NOMO-1 treated with dmso at 0.1 percent for 144 hours (cell line): ENCODE data around the gene DACT2.
"Not testable (repeated sequence)": the region's sequence is repeated elsewhere in the genome, so short reads cannot be mapped to it uniquely, and the experiment has no call there.

Experiments used
- DNase-seq: peaks from one replicate; lab custom pipeline; 2025; ENCODE audit not compliant: unreplicated experiment; lab: John Stamatoyannopoulos, UW

Gene DACT2, protein sequence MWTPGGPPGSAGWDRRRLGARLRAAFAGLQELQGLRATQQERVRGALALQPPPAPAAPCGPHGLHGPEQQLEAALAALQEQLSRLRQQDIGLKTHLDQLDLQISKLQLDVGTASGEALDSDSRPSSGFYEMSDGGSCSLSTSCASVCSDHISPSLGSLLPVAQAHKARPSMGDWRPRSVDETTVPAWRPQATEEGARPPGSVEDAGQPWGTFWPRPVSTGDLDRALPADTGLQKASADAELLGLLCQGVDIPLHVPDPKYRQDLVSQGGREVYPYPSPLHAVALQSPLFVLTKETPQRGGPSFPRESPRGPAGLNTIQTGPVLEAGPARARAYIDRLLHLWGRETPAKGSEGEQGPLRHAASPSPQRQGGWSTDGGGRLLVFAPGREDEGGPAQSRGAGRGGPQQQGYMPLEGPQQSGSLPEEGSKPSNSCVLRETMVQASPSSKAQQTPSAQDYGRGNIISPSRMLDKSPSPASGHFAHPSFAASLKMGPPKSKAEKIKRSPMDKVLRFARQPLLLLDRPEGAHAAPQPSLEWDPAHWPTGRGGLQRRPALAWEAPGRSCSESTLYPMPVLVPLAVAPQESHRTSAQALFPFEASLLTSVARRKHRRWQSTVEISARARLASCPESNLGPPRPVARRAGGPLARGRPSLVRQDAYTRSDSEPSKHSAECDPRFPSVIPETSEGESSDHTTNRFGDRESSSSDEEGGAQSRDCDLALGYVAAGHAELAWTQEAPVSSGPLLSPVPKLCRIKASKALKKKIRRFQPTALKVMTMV

DNA sequence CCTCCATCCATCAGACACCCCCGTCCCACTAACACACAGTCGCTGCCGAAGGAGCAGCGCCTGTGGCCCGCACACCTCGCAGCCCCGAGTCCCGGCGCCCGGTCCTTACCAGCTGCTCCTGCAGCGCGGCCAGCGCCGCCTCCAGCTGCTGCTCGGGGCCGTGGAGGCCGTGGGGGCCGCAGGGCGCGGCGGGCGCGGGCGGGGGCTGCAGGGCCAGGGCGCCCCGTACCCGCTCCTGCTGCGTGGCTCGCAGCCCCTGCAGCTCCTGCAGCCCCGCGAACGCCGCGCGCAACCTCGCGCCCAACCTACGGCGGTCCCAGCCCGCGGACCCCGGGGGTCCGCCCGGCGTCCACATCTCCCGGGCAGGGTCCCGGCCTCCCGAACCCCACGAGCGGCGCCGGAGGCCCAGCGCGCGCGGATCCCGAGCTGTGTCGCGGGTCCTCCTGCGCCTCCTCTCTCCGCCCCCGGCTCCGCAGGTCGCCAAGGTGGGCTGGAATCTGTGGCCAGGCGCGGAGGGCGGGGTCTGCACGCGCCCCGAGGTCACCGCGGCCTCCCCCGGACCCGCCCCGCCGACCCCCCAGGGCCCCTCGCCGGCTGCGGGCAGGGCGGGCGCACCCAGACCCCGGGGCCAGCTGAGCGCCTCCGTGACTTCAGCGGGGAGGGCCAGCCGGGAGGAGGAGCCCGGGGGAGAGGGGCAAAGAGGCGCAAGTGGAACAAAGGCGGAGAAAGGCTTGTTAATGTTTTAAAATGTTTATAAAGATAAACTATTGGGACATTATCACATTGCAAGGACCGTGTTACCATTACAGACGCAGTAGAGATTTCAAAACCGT lies at the start of gene DACT2:
Gene DACT2, minus strand, starts transcription at position 499 of the 833 bp plus-strand sequence. Its CDS starts 144 bp downstream, at position 355.
- DNase-seq, result no peak

DNA sequence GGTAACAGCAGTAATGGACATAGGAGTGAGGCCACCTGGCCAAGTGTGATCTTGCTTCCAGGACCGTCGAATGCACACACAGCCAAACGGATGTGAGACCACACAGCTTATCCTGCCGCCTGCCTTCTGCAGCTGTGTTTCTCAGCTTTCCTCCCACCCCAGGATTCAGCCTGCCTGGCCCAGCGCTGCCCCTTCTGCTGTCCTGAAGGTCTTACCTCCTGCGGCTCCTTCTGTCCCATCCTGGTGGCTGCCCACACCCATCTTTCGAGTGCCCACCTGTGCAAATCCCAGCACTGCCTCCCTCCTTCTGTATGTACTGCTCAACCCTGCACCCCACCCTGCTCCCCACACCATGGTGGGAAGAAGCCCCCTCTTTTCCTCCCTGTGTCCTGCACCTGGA lies 49.4 kb upstream of the DACT2 start:
- DNase-seq, result no peak

DNA sequence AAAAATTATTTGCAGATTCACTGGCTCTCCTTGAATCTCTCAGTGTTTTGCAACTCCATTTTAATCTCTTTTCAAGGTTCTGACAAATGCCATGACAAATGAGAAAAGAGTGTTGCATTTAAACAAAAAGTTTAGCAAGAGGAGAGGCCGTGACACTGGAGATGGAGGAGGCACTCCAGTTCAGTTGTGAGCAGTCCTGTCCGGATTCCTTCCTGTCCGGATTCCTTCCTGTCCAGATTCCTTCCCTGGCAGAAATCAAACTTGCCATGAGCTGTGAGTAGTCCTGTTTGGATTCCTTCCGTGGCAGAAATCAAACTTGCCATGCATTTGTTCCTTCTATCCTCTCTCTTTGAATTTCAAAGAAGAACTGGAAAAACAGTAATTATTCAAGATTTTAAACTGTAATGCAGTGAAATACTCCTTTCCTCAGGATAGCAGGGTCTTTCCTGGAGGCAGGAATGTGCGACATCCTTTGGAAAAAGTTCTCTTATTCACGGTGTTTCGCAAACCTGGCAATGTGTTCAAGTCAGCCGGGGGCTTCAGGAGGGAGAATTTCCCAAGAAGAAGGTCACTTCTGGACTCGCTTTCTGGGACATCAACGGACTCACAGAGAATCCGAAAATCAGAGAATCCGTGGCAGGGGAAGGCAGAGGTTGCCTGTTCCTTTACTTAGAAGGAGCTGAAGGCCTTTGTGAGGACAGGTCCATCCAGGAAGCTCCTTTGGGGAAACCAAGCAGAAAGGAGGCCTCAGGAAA lies 48.7 kb upstream of the DACT2 start:
- DNase-seq, result no peak

DNA sequence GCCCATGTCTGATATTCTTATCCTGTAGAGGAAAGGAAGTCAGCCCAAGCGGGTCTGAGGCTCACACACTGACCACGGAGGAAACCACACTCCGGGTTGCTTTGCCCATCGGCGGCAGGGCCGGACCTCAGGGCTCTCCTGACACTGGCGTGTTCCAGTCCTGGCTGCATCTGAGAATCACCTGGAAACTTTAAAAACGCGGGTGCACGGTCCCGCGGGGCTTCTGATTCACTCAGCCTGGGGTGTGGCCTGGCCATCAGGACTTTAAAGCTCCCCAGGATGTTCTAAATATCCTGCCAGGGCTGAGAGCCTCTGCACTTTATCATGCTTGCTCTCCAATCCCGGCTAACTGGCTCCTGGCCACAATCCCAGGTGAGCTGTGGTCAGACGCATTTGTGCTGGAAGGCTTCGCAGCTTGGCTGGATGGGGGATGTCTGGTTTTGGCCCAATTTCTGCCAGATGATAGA lies 47.7 kb upstream of the DACT2 start:
- DNase-seq, result no peak

DNA sequence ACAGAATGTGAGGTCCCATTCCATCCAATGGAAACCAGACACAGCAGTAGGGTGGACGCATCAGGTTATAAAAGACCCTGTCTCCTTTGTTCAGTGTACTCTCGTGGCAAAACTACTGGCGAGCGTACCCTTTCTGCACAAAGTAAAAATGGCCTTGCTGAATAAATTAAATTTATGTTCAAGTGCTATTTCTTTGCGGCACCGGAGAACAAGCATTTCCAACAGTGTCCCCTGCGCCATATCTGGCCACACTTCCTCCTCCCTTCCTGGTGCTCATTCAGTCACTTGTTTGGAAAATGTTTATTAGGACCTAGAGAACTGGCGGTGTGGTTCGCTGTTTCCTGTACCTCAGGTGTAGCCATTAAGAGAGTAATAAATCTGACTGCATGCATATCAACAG lies 46.9 kb upstream of the DACT2 start:
- no peak for DNase-seq

DNA sequence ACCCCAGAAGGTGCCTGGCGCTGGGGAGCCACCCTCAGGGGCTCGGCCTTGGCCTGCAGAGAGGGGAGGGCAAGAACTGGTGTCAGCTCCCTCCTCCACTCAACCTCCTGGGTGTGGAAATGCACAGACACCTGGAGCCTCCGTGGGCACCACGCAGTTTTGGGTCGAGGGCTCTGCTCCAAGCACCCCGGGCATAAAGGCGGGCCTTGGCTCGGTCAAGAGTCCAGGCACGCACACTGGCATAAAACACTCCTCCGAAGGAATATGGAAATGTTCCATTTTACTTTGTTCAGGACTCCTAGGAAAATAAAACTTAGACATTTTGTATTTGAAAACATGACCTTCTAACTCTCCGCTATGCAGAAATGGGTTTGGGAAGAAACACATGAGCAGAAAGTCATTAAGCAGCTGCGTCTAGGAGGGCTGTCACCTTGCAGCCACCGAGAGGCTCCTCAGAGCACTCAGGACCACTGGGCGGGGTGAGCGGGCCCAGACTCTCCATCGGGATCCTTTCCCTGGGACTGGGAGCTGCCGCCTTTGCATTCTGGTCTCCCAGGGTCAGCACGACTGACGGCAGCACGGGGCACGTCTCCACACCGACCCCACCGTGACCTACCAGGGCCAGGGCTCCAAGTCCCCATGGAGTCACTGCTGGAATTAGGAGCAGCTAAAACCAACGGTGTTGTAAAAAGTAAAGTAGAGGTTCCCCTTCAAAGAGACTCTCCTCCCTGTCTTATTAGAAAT lies 46.0 kb upstream of the DACT2 start:
- no peak for DNase-seq

DNA sequence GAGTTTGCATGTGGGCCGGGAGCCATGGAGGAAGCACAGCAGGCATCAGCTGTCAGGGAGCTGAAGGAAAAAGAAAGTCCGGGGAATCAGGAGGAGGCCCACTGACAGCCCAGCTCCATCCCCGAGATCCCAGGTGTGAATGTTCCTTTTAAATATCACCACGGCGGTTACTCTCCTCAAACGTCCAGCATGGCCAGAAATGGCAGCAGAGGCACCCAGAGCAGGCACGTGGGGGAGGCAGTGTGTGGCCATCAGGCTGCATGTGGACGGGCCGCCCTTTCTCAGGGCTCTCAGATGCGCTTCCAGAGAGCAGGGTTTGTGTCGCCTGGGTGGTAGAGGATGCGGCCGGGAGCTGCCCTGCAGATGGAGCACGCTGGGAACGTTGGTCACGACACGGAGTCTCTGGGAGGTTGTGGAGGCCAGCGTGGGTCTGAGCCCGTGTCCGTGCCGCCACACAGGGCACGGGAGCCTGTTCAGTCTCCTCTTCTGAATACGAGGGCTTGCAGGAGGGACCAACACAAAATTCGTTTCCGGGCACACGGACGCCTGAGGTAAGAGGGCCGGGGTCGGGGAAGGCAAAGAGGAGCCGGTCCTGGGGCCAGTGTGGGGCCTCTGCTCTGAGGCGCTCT lies 45.3 kb upstream of the DACT2 start:
- DNase-seq, result no peak

DNA sequence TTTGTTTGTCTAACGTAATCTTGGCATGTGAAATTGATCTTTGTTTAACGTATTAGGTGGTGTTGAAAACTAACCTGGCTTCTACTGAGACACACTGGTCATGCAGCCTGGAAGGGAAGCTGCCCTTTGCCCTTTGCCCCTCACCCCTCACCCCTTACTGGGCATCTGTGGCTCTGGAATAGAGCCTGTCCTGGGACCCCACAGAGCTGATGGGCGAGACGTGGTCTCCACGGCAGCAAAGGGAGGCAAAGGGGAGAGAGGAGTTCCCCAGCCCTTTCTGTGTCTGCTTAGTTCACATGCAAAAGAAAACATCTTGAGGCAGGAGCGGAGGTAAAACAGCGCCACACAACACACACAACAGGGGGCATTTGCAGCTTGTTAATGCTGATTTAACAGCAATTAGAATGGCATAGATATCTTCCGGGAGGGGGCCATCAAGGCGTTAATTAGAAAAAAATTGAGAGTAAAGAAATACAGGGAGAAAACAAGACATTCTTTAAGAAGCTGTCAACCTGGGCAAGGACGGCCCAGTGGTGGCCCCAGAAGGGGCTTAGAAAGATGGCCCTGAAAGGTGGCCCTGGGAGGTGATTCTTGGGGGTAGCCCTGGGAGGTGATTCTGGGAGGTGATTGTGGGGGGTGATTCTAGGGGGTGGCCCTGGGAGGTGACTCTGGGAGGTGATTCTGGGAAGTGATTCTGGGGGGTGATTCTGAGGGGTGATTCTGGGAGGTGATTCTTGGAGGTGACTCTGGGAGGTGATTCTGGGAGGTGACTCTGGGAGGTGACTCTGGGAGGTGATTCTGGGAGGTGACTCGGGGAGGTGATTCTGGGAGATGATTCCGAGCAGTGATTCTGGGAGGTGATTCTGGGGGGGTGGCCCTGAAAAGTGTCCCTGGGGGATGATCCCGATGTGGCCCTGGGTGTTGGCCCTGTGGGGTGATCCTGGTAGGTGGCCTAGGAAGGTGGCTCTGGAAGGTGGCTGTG lies 44.5 kb upstream of the DACT2 start:
- DNase-seq, result no peak

DNA sequence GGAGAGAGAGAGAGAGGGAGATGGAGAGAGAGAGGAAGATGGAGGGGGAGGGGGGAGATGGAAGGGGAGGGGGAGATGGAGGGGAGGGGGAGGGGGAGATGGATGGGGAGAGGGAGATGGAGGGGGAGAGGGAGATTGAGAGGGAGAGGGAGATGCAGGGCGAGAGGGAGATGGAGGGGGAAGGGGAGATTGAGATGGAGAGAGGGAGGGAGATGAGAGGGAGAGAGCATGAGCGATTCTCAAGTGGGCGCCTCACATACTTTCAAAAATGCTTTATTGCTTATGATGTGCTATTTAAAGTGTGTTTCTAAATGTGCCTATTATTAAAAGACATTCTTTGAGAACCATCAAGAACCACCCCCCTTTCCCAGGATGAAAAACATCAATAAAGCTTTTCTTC lies 43.7 kb upstream of the DACT2 start:
- no peak for DNase-seq

DNA sequence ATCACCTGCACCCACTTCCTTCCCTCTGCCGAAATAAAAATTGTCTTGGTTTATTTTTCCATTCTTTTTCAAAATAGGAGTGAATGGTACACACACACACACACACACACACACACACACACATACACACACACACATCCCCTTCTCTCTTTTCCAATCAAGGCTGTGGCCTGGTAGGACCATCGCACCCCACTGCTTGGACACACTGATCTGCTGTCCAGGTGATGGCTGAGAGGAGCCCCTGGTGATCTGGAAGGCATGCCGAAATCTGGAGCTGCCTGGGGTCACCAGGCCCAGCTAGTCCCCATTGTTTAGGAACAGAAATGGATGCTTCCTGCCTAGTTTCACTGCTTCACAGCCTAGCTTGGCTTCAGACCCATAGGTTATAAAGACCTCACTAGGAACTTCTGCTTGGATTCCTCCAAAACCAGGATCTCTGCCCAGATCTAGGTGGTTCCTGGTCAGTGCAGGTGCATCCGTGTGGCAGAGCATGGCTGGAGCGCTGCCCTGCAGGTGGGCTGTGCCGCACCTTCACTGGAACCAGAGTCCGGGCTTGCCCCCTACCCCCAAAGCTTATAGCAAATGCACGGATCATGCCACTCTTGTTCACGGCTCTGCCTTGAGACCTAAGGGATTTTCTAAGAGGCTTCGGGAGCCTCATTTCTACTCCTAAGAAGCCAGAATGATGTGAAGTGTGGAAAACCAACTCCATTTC lies 42.9 kb upstream of the DACT2 start:
- DNase-seq, result no peak

DNA sequence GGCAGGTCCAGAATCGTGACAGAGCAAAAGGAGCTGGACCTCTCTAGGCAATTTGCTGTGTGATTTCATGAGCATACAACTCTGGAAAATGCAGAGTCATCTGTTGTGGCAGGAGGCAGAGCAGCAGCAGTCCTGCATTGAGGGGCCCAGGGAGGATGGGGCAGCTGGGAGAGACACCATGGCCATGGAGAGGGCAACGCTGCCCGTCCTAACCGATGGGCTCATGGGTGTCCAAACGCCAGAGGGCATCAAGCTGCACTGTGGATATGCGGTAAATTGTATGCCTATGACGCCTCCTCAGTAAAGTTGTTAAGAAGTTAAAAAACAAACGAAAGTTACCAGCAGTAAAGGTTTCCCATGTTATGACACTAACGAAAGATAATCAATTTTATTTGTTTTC lies 42.2 kb upstream of the DACT2 start:
- no peak for DNase-seq

DNA sequence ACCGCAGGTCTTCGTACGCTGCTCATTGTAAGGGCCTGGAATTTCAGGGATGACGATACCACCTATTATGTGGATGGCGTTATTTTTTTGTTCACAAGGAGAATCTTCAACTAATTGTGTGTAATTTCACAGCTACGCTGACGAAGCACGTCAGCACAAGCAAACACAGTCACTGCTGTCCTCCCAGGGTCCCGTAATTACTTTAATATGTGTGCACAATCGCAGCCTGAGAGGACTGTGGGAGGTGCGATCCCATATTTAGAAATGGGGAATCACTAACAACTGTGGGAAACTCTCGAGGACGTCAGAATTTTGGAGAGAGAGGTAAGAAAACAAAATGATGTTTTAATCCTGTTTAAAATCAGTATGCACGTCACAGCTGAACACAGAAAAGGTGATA lies 40.2 kb upstream of the DACT2 start:
- no peak for DNase-seq

DNA sequence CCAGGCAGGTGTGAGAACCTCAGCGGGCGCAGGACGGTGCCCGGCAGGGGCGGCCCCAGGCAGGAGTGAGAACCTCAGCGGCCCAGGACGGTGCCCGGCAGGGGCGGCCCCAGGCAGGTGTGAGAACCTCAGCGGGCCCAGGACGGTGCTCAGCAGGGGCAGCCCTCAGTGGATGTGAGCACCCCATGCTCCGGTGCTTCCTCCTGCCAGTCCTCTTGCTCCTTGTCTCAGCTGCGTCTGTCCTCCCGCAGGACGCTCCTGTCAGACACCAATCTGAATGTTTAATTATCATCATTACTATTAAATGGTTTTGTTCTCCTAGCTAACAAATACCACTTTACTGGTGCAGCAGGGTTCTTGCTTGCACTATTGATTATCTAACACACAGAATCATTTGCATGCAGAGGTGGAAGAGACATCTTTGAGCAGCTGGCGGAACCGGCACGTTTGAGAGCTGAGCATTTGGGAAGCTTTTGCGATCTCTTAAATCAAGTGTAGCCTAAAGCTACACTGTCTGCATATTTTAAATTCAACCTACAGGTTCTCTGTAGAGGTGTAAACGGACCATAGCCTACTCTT lies 39.4 kb upstream of the DACT2 start:
- no peak for DNase-seq

DNA sequence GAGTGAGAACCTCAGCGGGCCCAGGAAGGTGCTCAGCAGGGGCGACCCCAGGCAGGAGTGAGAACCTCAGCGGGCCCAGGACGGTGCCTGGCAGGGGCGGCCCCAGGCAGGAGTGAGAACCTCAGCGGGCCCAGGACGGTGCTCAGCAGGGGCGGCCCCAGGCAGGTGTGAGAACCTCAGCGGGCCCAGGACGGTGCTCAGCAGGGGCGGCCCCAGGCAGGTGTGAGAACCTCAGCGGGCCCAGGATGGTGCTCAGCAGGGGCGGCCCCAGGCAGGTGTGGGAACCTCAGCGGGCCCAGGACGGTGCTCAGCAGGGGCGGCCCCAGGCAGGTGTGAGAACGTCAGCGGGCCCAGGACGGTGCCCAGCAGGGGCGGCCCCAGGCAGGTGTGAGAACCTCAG lies 37.3 kb upstream of the DACT2 start:
- DNase-seq, result not testable (repeated sequence)

DNA sequence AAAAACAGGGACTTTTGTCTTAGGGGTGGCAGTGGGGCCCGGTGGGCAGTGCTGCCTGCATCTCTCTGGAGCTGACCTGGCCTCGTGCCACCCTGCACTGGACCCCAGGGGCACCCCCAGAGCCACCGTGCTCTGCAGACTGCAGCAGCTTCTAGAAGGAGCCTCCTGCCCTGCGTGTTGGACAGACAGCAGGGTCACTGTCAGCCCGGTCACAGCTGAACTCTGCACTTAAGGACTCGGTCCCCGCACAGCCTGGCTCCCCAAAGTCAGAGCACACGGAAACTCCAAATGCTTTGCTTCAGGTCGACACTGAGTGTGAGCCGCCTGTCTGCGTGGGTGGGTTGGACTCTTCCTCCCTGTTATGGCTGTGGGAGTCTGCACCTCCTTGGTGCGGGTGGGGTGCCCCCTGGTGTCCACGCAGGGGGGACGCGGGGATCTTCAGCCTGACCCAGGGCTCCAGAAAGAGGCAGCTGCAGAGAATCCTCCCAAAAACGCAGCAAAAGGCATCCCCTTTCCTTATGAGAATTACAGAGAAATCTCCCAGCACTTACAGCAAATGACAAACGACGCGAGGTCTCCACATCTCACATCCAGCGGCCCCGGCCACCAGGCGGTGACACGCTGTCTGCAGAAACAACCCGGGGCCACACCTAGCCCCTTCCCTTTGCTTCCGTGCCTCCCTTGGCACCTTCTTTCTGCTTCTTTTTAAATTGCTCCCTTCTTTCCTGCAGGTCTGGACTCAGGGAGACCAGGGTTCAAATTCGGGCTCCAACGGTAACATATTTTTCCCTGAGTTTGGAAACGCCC lies 36.3 kb upstream of the DACT2 start:
- DNase-seq, result no peak

DNA sequence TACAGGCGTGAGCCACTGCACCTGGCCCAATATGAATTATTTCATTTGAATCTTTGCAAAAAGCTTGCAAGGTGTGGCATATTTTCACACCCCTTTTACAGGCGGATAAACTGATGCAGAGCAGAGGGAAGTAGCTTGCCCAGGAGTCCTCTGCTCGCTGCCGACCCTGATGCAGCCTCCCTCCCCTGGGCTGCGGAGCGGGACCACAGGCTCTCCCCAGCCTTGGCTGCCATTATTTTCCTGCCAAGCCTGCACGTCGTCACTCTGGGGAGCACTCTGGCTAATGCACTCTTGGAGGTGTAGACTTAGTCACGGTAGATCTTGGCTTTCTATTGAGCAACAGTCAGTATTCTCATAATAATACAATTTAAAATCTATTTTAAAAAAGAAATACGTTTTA lies 34.8 kb upstream of the DACT2 start:
- no peak for DNase-seq

DNA sequence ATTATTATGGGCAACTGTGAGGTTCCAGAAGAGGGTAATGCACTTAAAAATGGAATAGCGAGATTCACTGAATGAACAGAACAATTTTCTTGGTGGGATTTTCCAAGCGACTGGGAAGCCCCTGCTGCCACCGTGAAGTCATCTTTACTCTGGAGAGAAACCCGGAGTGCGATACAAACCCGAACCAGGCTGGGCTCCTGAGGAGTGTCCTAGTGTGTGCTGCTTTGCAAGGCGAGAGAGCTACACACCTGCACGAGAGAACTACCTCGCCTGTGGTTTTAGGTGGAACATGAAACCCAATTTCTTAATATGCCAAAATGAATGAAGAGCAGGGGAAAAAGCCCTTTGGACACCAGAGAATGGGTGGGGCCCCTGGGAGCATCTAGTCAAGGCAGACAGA lies 33.5 kb upstream of the DACT2 start:
- no peak for DNase-seq
